Choroid plexus epithelial cell (primary cell): ENCODE measurements around the gene TMPRSS11E.
"Not testable (repeated sequence)": the region's sequence is repeated elsewhere in the genome, so short reads cannot be mapped to it uniquely, and the experiment has no call there.

ENCODE experiments used
- DNase-seq: peaks from one replicate; pipeline ENCODE4 v3.0.0-alpha.2; 2010; ENCODE audit warnings: low read depth
- H3K4me3 ChIP-seq: 2 replicates; pipeline ENCODE4 v1.5.1; 2011; ENCODE audit warnings: low read depth, mild to moderate bottlenecking, control low read depth, low read length, moderate library complexity
- TF ChIP-seq, protein P1 (sequence below): conservative IDR thresholded peaks from 2 replicates; pipeline ENCODE4 v1.5.1; 2011; ENCODE audit warnings: low read depth, mild to moderate bottlenecking, control low read depth, inconsistent platforms, low read length, moderate library complexity

Gene TMPRSS11E

DNA sequence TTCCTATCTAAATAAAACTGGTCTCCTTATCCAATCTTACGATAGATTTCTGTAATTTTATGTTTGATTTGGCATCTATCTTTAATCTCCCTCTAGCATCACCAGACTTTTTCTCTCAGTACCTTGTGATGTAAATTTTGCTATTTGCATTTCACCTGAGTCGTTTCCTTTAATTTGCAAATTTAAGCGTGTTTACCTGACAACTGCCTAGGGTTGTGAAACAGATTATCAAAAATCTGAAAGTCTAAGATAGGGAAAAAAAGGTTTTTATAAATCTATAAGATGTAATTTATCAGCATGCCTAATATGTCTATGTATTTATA, 39.4 kb upstream of the TMPRSS11E start:
- H3K4me3 ChIP-seq: no peak overlapping the region
- DNase-seq: no peak
- TF ChIP-seq, protein P1, sequence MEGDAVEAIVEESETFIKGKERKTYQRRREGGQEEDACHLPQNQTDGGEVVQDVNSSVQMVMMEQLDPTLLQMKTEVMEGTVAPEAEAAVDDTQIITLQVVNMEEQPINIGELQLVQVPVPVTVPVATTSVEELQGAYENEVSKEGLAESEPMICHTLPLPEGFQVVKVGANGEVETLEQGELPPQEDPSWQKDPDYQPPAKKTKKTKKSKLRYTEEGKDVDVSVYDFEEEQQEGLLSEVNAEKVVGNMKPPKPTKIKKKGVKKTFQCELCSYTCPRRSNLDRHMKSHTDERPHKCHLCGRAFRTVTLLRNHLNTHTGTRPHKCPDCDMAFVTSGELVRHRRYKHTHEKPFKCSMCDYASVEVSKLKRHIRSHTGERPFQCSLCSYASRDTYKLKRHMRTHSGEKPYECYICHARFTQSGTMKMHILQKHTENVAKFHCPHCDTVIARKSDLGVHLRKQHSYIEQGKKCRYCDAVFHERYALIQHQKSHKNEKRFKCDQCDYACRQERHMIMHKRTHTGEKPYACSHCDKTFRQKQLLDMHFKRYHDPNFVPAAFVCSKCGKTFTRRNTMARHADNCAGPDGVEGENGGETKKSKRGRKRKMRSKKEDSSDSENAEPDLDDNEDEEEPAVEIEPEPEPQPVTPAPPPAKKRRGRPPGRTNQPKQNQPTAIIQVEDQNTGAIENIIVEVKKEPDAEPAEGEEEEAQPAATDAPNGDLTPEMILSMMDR: no peak

DNA sequence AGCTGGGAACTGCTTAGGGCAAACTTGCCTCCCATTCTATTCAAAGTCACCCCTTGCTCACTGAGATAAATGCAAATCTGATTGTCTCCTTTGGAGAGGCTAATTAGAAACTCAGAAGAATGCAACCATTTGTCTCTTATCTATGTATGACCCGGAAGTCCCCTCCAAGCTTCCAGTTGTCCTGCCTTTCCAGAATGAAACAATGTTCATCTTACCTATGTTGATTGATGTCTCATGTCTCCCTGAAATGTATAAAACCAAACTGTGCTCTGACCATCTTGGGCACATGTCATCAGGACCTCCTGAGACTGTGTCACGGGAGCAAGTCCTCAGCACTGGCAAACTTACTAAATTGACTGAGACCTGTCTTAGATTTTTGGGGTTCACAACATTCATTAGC, 37.1 kb upstream of the TMPRSS11E start:
- TF ChIP-seq, protein P1: no peak
- no peak overlapping the region for H3K4me3 ChIP-seq

DNA sequence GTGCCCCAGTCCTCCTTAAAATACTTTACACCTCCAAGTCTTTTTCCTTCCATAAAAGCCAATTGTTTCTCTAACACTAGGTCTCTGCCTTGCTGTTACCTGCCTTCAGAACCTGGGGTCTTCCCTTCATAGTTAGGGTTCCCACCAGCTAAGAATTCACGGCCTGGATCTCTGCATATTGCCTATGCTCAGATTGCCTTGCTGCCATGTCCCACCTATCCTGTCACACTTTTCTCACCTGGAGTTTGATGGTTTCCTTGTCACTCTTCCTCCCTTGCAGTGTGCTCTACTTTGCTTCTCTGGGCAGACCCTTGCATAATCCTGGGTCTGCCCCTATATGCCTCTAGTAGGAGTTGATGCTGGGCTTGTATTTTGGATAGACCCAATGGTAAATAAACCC, 36.6 kb upstream of the TMPRSS11E start:
- no peak for DNase-seq
- no peak overlapping the region for H3K4me3 ChIP-seq
- TF ChIP-seq, protein P1: no peak

More for the DNA sequence above, 37.1 kb upstream of the TMPRSS11E start:
- no peak for DNase-seq

DNA sequence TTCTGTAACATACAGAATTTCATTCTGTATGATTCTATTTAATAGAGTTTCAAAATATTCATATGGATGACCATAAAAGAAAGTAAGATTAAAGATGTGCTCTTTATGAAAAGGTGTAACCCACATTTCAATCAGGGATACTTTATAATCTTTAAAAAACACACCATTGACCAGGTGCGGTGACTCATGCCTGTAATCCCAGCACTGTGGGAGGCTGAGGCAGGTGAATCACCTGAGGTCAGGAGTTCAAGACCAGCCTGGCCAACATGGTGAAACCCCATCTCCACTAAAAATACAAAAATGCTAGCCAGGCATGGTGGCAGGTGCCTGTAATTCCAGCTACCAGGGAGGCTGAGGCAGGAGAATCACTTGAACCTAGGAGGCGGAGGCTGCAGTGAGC, 35.2 kb upstream of the TMPRSS11E start:
- DNase-seq, H3K4me3 ChIP-seq: not testable (repeated sequence)

DNA sequence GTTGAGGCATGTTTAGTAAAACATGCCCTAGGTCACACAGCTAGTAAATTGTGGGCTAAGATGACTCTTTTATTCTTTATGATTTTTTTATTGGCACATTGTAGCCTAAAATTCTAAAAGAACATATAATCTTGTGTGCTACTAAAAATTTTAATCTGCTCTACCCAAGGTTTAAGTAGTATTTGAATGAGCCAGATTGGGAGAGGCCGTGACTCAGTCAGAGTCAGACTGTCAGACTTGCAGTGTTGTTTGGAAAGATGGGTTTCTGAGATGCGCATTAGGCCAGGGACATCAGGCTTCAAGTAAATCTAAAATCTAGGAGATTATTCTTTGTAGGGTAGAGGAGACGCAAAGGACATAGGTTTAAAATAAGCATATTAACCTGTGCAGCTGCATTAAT, 30.7 kb upstream of the TMPRSS11E start:
- TF ChIP-seq, protein P1: no peak
- no peak overlapping the region for H3K4me3 ChIP-seq
- no peak for DNase-seq

DNA sequence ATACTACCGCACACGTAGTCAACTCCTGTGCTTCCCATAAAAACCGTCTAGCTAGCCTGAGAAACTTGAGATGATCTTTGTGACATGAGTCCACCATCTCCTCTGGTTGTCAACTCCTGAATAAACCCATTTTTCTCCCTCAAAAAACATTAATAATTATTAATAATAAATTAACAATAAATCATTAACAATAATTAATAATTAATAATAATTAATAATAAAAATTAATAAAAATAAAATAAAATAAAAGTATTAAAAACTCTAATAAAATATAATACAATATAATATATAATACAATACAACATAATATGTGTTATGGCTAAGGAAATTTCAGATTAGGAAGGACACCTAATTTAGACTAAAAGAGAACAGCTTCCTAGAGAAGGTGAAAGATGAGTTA, 20.7 kb upstream of the TMPRSS11E start:
- no peak for DNase-seq
- H3K4me3 ChIP-seq: no peak overlapping the region
- TF ChIP-seq, protein P1: no peak

DNA sequence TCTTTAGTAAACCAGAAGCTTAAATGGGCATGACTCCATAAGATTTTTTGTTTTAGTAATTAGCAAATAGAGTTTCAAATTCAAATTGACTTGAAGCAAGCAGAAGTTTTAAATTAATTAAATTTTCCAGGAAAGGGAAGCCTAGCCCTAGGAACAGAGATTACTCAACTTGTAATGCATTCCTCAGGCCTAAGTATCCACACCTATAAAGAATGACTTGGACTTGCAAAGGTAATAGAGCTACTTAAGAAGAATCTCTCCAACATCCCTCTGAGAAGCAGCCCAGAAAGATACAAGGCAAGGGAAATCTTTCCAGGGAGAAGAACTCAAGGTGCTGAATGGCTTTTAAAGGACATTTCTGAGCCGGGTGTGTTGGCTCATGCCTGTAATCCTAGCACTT, 16.9 kb upstream of the TMPRSS11E start:
- TF ChIP-seq, protein P1: no peak
- no peak for DNase-seq
- H3K4me3 ChIP-seq: no peak overlapping the region

DNA sequence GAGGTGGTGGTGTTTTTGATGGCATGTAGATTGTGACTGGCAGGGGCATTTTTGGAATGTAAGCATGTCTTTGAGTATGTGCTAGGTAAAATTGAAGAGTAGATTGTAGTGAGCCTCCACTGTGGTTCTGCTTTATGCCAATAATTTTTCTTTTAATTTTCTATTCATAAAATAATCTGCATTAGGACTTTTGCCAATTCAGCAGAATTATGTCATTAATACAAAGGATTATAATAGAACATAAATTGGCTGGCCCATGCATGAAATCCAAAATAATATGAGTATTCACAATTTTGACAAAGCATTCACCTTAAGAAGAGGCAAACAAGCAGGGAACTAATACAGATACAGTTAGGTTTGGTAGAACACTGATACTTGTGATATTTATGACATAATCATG, 14.9 kb upstream of the TMPRSS11E start:
- TF ChIP-seq, protein P1: no peak
- no peak for DNase-seq
- no peak overlapping the region for H3K4me3 ChIP-seq
